ENCODE measurements around the gene HLA-DPB1.
"Not testable (repeated sequence)": the region's sequence is repeated elsewhere in the genome, so short reads cannot be mapped to it uniquely, and the experiment has no call there.

The HLA-DPB1 gene

DNA sequence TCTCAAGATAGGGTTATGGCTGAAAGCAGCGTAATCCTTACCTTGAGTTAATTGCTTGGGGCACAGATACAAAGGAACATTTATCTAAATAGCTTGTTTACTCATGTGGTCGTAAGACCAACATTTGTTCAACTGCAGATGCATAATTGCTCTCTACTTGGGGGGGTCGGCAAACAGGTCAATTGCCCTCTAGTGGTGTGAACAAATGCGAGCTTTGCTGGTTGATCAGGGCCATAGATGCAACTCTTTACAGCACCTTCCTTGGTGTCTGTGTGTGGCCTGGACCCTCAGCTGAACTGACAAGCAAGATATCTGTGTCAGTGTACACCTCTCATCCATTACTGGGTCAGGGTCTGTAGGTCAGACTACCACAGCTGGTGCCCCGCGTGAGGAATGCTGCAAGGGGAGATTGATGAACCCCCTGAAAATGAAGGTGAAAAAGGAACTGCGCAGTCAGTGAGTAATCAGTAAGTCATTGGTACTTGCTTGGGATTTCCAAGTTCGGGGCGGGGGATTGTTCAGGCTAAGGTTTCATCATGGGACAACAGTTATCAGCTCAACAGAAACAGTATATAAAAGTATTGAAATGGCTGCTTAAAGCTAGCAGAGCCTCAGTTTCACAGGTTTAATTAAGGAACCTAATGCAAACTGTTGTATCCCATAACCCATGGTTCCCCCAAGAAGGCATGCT, 26.3 kb upstream of the HLA-DPB1 start:
- H3K27ac ChIP-seq: no peak overlapping the region

DNA sequence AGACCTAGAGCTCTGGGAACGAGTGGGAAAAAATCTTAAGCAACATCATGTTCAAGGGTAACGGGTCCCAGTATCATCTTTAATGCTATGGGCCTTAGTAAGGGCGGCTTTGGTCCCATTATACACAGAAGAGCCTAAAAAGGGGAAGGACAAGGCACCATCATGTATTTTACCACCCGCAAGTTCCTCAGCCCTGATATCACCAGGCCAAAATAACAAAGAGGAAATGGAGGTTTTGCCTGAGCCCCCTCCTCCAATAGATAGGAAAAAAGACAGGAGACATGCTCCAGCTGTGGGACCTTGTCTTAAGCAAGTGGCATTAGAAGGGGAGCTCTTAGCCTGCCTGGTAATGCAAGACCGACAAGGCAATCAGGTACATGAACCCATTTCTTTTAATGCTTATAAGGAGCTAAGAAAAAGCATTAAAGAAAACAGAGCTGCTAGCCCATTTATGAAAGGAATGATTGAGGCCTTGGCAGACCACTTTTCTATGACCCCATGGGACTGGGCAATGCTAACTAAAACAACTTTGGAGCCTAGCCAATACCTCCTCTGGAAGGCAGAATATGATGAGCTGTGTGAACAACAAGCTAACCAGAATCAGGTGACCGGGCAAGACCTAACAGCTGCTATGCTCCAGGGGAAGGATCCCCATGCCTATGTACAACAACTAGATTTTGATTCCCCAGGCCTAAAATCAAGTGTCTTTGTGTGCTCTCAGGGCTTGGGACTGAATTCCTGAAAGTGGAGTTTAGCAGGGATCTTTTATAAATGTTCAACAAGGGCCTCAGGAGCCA, 25.6 kb upstream of the HLA-DPB1 start:
- TF ChIP-seq, protein P1, sequence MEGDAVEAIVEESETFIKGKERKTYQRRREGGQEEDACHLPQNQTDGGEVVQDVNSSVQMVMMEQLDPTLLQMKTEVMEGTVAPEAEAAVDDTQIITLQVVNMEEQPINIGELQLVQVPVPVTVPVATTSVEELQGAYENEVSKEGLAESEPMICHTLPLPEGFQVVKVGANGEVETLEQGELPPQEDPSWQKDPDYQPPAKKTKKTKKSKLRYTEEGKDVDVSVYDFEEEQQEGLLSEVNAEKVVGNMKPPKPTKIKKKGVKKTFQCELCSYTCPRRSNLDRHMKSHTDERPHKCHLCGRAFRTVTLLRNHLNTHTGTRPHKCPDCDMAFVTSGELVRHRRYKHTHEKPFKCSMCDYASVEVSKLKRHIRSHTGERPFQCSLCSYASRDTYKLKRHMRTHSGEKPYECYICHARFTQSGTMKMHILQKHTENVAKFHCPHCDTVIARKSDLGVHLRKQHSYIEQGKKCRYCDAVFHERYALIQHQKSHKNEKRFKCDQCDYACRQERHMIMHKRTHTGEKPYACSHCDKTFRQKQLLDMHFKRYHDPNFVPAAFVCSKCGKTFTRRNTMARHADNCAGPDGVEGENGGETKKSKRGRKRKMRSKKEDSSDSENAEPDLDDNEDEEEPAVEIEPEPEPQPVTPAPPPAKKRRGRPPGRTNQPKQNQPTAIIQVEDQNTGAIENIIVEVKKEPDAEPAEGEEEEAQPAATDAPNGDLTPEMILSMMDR (conservative IDR thresholded peaks at IDR 0.05): no peak
- H3K27ac ChIP-seq: no peak overlapping the region

More for the DNA sequence above, 26.3 kb upstream of the HLA-DPB1 start:
- TF ChIP-seq, protein P1 (conservative IDR thresholded peaks at IDR 0.05): peak; percentile 20; the same call in 1 of the 2 replicates

DNA sequence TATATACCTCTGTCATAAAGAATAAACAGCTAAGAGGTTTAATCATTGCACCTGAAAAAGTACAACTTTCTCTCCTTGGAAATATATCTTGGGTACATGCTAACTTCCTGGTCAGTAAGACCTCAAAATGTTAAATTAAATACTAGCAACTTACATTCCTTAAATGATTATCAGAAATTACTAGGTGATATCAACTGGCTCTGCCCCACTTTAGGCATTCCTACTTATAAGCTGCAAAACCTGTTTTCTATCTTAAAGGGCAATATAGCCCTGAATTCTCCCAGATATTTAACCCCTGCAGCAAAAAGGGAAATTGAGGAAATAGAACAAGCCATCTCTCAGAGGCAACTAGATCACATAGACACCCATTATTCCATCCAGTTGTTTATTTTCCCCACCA, 23.2 kb upstream of the HLA-DPB1 start:
- H3K27ac ChIP-seq: no peak overlapping the region
- TF ChIP-seq, protein P1 (conservative IDR thresholded peaks at IDR 0.05): no peak

DNA sequence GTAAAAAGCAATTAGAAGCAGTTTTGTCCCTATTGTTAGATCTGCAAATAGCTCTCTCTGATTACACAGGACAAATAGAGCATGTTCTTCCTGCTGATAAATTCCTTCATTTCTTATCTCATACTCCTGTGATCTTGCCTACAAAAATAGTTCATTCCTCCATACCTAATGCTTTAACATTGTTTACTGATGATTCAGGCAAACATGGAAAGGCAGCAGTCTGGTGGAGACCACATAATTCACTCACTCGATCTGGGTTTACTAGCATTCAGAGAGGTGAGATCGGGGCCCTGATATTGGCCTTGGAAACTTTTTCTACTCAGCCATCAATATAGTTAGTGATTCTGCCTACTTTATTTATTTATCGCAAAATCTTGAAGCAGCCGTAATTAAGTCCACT, 22.6 kb upstream of the HLA-DPB1 start:
- H3K27ac ChIP-seq: no peak overlapping the region
- TF ChIP-seq, protein P1 (conservative IDR thresholded peaks at IDR 0.05): no peak

DNA sequence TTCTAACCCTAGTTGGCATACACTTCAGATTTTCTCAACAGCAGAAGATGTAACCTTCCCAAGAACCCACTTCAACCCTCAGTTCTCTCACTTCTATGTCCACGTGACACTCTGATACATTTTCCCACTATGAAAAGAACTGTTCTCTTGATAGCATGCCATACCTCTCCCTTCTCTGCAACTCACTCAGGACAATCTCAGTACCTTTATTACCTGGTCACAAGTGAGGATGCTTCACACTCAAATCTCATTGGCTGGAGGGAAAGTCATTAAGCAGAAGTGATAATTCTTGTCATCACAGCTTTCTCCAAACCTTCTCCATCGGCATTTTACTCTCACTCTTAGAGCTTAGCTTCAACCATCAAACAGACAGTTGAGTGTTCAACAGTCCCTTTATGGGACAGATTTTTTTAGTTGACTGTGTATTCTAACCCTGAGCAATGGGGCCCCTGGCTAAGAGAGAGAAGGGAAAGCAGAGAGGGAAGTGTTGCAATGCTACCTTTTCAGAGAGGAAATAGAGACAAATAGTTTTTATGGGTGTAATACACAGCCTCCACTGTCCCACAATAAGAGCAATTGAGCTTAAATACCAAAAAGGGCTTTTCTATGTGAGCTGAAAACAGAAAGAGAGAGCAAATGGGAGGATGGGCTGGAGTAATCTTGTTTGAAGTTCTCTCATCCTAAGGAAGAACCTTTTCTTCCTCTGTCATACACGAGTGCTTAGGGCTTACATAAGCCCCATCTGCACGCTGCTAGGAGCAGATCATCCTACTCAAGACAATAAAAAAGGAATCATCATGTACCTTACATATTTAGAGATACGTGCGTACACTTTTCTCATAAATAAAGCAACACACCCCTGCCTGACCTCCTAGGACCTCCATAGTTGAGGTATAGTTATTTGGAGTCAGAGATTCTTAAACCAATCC, 18.3 kb upstream of the HLA-DPB1 start:
- TF ChIP-seq, protein P1 (conservative IDR thresholded peaks at IDR 0.05): no peak
- H3K27ac ChIP-seq: no peak overlapping the region

DNA sequence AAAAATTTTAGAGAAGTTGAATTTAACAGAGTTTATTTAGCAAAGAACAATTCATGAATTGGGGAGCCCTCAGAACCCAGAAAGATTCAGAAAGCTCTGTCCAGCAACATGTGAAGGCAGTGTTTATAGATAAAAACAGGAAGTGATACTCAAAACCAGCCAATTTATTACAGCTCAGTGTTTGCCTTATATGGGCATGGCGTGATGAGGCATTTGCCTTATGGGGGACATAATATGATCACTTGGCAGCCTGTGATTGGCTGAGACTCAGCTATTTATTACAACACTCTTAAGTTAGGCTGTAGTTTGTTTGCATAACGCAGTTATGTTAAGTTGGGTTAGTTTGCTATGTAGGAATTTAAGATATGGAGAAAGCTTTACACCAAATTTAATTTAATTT, 13.8 kb upstream of the HLA-DPB1 start:
- TF ChIP-seq, protein P1 (conservative IDR thresholded peaks at IDR 0.05): no peak
- H3K27ac ChIP-seq: no peak overlapping the region

DNA sequence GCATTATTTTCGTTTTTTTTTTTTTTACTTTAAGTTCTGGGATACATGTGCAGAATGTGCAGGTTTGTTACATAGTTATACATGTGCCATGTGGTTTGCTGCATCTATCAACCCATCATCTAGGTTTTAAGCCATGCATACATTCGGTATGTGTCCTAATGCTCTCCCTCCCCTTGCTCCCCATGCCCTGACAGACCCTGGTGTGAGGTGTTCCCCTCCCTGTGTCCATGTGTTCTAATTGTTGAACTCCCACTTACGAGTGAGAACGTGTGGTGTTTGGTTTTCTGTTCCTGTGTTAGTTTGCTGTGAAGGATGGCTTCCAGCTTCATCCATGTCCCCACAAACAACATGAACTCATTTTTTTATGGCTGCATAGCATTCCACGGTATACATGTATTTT, 12.4 kb upstream of the HLA-DPB1 start:
- not testable (repeated sequence) for H3K27ac ChIP-seq
